HG03575 (cell line): ENCODE results near the gene C1orf21.

Experiments used
- ATAC-seq: cut with Tn5 transposase; IDR thresholded peaks from one replicate; pipeline ENCODE4 v1.9.1; 2021; ENCODE audit not compliant: unreplicated experiment, insufficient number of reproducible peaks, low FRiP score; ENCODE audit errors: extremely low read depth

The C1orf21 gene

DNA sequence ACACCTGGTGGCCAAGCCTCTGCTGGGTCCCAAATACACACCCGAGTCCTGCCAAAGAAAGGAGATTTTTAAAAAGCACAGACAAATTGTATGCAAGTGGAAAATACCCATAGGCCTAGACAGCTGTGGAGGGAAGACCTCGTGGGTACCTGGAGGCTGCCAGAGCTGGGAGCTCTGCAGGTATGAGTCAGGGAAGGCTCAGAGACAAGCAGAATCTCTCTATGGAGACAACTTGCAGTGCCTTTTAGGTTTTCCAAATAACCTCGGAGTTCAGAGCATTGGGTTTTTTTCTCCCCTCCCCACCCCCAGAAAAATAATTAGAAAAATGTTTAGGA lies 240.1 kb downstream of the C1orf21 start:
- no peak for ATAC-seq

DNA sequence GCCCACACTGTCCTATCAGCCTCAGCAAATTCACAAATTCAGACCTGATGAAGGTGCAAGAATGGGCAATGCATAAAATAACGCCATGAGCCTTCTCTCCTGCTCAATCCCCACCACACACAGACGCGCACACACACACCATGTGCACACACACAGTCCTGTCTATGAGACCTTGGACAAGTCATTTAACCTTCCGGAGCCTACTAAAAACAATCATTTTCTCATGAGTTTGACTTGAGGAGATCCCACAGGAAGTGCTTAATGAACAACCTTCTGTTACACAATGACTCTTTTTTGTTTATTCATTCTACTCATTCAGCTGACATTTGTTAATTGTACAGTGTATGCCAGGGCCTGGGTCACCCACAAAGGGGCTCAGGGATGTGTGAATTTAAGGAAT lies 242.4 kb downstream of the C1orf21 start:
- no peak for ATAC-seq

DNA sequence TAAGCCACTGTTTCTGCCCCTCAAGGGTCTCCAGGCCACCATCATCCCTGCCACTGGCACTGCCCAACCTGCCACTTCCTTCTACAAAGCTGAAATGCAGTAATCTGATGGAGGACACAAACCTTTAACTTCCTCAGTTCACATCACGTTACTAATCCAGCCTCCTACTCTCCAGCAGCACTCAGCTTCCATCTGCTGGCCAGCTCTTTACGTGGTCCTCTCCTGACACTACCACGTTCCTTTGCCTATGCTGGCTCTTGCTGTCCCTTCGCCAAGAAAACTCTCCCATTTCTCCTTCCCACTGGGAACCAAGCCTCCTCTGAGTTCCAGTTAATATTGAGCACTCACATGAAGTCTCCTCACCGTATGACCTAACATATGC lies 243.8 kb downstream of the C1orf21 start:
- ATAC-seq, result no peak

DNA sequence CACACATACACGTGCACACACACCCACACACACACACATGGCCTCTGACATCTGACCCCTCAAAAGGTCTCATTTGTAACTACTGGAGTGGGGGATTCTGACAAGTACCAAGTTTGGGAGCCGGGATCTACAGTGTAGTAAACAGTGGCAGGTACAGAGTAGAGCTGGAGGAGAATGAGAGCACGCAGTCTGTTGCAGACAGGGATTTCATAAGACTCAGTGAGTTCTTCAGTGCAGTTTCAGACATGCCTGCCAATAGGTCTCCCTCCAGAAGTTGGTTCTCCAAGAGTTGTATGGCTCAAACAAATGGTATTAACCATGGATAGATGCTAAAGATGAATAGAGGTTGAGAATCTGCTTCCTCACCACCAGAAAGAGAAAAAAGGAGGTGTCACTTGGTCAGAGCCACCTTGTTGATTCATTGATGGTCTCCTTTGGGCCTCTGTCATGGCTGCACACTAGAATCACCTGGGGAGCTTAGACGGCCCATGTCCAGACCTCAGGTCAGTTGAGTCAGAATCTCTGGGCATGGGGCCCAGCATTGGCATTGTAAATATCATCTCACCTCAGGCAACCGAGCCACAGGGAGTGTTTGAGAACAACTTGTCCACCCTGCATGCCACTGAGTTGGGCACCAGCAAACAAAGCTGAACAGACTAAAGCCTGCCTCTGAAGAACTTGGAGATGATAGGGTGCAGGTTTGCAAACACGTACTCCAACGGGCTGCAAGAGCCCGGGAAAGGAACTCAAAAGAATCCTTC lies 245.8 kb downstream of the C1orf21 start:
- no peak for ATAC-seq

DNA sequence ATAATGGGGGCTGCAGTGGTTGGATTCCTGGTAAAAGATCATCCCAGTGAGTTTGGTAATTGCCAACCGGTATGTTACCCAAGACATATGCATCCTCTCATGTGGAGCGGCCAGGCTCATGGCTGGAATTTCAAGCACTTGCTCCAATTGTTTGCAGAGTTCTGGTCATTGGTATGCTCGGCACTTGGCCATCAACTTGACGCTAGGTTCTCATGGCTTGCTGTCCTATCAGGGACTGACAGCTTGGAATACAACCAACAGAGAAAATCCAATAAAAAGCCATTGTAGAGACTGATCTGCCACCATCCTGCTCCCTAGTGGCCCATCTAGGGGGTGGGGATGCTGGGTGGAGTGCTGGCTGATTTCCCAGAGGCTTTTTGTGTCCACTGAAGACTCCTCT lies 247.0 kb downstream of the C1orf21 start:
- no peak for ATAC-seq

DNA sequence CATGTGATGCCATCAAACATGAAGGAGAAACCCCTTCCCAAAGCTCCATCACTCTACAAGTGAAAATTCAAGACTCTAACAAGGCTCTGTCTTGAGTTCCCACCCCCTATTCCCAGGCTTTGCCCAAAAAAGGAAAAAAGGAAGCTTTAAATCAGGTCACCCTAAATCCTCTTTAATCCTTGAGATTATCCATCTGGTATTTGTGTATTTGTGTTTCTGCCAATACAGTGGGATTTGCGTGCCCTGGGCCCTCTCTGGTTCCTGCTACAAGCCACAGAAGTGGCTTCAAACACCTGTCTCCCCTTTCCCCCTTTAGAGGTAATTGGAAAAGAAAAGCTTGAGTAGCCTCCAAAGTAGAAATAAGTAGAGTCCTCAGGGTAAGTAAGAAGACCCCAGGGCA lies 247.5 kb downstream of the C1orf21 start:
- no peak for ATAC-seq

DNA sequence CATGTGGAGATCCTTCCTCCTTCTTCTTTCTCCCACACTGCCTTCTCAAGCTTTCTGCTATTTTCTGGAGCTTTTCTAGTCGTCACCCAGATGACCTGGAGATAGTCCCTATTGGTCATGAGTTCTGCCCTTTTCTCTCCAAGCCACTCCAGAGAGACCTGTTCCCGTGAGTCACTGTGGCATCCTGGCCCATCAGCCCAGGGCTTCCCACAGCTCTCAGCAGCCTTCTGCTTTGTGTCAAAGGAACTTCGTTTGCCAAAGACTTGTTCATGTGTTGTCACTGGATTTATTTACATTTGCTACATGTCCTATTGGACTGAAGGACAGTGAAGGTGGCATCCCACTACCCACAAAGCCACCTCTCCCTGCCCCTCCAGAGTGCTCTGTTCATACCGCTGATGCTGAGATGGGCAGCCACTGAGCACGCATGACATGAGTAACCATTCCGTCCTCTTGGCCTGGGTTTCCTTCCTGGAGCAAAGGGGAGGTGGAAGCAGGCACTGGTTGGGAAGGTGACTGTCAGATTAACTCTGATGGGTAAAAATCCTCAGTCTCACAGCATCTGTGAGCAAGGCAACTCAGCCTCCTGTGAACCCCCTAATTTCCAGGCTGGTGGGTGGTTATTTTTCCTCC lies 248.6 kb downstream of the C1orf21 start:
- no peak for ATAC-seq

DNA sequence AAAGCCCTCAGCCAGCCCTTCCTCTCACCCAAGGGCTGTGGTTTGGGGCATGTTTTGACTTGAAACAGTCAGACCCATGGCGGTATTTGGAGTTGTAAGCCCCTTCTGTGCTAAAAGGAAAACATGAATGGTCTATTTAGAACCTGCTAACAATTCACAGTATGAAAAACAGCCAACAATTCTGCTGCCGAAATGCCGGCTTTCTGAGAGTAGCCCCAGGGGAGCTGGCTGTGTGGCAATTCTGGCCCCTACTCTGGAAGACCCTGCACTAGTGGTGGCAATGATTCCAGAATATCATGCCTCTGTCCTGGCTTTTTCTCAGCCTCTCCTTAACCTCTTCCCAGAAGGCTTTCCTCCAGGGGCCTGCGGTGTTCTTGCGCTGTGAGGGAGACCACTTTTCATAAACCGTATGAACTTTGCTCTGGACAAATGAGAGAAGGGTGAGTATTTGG lies 249.2 kb downstream of the C1orf21 start:
- ATAC-seq, result no peak

DNA sequence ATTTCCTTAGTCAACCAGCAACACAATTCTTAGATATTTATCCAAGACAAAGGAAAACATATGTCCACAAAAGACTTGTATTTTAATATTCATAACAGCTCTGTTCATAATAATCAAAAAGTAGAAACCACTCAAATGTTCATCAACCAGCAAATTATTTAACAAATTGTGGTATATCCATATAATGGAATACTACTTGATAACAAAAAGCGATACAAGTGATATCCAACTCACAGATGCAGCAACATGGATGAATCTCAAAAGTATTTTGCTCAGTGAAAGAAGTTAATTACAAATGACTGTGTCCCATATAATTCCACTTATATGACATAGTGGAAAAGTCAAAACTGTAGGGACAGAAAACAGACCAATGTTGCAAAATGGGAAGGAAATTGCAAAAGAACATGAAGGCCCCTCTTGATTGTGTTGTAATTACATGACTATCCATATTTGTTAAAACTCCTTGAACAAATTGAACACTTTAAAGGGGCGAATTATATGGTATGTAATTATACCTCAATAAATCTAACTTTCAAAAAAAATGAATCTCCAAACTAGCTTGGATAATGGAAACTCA lies 250.9 kb downstream of the C1orf21 start:
- no peak for ATAC-seq

DNA sequence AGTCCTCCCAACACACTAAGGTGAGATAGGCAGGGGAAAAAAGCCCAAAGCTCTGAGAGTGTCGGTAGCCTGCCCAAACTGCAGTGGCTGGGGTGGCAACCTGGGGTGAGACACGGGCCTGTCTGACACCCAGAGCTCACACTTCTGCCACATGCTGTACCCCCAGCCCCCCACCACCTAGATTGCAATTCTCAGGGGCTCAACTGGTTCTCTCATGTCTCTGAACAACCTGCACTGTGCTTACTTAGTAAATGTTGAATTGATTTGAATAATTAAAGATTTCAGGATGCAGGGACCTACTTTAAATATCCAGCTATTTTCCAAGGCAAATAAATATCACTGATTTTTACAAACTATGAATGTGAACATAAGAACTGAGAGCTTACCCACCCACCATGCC lies 252.4 kb downstream of the C1orf21 start:
- no peak for ATAC-seq

DNA sequence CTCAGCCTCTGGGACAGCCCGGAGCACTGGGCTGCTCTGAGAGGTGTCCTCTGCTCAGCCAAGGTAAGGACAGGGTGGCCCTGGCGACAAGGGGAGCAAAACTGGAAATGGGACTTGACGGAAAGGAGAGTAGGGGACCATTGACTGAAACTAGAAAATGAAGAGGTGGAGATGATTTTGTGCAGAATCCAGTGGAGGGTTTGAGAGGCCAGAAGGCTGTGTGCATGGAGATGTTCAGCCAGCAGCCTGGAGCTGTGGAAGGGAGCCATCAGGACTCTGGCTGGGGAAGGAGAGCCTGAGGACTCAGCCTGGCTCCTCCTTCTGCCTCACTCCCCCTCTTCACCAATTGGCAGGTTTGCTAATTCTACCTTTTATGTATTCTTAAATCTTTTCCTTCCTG lies 253.7 kb downstream of the C1orf21 start:
- no peak for ATAC-seq

DNA sequence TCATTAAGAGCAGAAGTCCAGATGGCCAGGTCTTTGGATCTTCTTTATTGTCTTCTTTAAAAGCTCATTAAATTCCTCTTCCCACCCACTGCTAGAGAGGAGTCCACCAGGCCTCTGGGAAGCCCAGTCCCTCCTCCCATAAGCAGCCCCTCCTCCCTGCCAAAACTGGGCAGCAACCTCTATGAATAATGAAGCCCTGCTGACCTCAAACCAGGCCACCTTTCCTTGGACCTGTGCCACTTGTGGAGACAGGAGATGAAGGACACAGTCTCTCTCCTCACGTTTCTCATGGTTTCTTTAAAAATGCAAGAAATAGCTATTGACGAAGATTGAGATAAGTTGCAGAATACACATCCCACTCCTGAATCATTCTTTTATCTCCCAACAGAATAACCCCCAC lies 255.1 kb downstream of the C1orf21 start:
- ATAC-seq, result no peak

DNA sequence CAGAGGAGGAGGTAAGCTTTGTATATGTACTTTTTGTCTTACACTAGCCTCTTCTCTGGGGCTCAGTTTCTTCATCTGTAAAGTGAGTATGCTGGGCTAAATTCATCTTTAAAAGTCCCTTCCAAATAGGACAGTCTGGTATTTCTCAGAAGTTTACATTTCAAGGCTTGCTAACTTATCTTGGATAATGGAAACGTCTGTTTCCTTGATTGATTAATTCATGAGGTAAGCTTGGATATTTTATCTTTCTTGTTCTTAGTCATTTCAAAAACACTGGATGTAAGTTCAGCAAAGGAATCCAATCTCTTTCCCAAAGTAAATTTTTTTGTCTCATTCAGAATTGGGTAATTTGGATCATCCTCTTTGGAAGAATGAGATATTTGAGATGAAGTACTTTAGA lies 256.8 kb downstream of the C1orf21 start:
- no peak for ATAC-seq

DNA sequence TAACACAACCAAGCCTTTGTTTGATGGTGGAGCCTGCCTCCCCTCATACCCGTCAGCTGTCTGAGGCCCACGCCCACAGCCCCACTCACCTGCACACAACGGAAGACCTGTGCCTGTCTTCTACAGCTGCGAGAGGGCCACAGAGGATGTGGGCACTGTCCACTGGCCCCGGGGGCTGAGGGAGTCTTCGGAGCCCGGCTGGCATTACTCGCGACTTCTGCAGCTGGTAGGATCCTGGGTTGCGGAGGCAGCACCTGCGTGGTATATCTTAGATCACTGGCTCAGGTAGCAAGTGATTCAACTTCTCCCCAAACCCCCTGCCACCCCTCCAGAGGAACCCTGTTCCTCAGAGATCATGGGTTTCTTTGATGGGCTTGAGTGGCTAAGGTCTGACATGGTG lies 257.9 kb downstream of the C1orf21 start:
- no peak for ATAC-seq

DNA sequence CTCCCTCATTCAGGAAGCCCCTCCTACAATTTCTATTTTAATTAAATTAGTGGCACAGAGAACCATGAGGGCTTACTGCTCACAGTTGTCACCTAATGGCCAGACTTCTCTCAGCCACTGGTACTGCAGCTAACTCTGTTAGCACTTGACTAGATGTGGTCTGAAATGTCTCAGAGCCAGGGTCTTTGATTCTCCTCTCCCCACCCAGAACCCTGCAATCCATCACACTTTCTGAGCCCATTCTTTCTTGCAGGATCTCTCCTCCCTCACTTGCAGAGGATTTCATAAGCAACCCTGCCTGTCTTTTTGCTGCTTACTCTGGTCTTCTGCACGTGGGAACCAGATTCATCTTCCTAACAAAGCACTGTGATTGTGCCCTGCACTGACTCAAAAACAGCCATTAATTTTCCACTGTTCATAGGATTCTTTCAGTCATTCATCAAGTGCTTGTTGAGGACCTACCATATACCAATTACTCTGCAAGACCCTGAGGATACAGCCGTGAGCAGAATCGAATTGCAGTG lies 259.4 kb downstream of the C1orf21 start:
- no peak for ATAC-seq

DNA sequence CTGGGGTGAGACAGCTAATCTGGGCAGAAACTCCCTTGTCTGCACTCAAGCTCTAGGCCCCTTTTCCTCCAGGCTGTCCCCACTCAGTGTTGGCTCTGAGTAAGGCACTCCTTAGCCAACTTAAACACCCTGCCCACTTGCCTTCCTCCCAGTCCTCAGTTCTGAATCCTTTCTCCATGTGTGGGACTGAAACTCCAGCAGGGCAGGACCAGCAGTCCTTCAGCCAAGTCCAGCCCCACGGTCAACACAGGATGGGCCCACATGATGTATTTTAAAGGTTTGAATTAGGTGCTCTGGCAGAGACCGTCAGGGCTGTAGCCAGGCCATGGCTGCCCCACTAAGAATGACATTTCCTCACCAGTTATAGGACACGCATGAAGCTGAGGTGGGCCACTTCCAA lies 260.0 kb downstream of the C1orf21 start:
- ATAC-seq, result no peak

DNA sequence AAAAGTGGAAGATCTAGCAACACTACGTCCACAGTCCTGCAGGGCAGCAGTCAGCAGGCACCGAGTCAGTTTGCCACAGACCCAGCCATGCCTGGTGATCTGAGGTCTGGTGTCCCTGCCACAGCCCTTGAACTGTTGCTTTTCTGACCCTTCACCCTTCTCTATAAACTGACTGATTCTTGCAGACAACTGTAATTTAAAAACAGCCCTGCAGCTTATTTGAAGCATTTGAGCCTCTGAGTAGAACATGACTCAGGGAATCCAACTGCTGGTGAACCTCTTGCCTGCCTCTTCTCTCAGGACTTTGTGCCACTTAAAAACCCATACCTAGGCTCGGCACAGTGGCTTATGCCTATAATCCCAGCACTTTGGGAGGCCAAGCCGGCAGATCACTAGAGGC lies 260.6 kb downstream of the C1orf21 start:
- ATAC-seq, result no peak

DNA sequence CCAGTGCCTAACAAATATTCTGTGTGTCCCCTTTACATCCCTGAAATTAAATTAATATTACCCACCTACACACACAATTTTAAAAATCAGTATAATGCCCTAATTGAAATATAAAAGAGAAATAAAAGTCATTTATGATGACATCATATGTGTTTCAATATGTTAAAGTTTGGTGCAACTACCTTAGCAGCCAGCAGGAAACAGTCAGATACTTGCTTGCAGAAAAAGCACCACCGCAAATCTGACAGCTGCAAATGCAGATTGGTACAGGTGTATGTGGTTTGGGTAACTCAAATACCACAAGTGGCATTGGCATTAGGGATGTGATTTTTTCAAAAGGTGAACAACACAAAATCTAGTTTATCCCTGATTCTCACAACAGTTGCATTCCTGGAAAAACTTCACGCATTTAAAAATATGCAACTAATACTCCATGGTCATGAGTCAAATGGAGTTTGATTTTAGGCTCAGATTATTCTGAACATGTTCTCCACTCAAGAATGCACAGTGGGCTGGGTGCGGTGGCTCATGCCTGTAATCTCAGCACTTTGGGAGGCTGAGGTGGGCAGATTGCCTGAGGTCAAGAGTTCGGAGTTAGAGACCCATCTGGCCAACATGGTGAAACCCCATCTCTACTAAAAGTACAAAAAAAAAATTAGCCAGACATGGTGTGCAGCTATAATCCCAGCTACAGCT lies 261.5 kb downstream of the C1orf21 start:
- ATAC-seq, result no peak

DNA sequence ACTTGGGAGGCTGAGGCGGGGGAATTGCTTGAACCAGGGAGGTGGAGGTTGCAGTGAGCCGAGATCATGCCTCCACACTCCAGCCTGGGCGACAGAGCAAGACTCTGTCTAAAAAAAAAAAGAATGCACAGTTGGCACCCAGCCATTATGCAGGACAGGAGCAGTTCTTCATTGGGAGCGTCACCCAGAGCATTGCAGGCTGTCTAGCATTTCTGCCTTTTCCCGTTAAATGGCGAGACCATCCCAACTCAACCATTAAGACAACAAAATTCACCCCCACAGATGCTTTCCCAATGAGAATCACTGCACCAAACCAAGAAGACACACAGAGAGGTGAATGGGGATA lies 262.0 kb downstream of the C1orf21 start:
- no peak for ATAC-seq

DNA sequence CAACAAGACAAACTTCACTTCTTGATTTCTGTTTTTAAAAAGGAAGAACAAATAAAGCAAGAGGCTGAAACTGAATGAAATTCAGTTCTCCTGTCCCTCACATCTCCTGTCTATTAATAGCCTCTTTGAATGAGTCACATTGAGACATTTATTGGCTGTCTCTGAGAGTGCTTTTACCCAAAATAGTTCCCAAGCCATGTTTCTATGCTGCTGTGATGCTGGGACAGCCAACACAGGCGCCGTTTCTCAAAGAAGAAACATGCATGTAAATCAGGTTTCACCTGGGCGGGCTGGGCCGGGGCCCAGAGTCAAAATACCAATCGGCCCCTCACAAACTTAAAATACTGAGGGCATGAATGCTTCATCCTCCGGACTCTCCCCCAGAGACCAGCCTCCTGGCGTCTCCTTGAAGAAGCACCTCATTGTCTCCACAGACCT lies 262.6 kb downstream of the C1orf21 start:
- peak; percentile 89 for ATAC-seq
